Endothelial cell (in vitro differentiated cells): Measurements from ENCODE around the gene KCNJ11. TPM values are rescaled to one million over a fixed set of nuclear protein-coding genes. Genes with fewer than 3 reads are reported as not detected.

Experiments used
- DNase-seq: peaks from one replicate; pipeline ENCODE4 v3.0.0; 2021; ENCODE audit warnings: low spot score
- H3K27ac Mint-ChIP-seq: one replicate; pipeline ENCODE4 v1.8.0; 2021; ENCODE audit warnings: mixed read lengths, inconsistent platforms; ENCODE audit not compliant: unreplicated experiment
- H3K27me3 Mint-ChIP-seq: one replicate; pipeline ENCODE4 v1.8.0; 2021; ENCODE audit warnings: mild to moderate bottlenecking, moderate library complexity, mixed read lengths, inconsistent platforms; ENCODE audit not compliant: unreplicated experiment
- H3K36me3 Mint-ChIP-seq: one replicate; pipeline ENCODE4 v1.8.0; 2021; ENCODE audit warnings: mild to moderate bottlenecking, low read depth, mixed read lengths, inconsistent platforms; ENCODE audit not compliant: unreplicated experiment
- H3K4me1 Mint-ChIP-seq: one replicate; pipeline ENCODE4 v1.8.0; 2021; ENCODE audit warnings: mild to moderate bottlenecking, mixed read lengths, inconsistent platforms; ENCODE audit not compliant: unreplicated experiment
- H3K4me3 Mint-ChIP-seq: one replicate; pipeline ENCODE4 v1.8.0; 2021; ENCODE audit warnings: mild to moderate bottlenecking, mixed read lengths, inconsistent platforms; ENCODE audit not compliant: unreplicated experiment
- H3K9me3 Mint-ChIP-seq: one replicate; pipeline ENCODE4 v1.8.0; 2021; ENCODE audit warnings: mixed read lengths, inconsistent platforms; ENCODE audit not compliant: unreplicated experiment
- CTCF ChIP-seq: fragments of 200-600 bp; sonication (generic); IDR thresholded peaks from one replicate; pipeline ENCODE4 v1.5.0; 2021; ENCODE audit warnings: antibody characterized with exemption; ENCODE audit not compliant: unreplicated experiment
- total RNA-seq: library from RNA; stranded (reverse); fragmentation: NEBNext Ultra II Directional; extraction: Animal tissue kit (Norgen Biotek cat#: 25700); gene quantifications from one replicate; pipeline ENCODE4 v1.2.1, GENCODE V29; 2021; ENCODE audit not compliant: unreplicated experiment

The KCNJ11 gene
- total RNA-seq, 1 donor from 2014 or later, result 0.46 TPM

GRCh38 chr11:17410606-17411379 lies 22.3 kb upstream of the KCNJ11 start:
- no peaks in the 10 kb centered on the region for H3K36me3 Mint-ChIP-seq
- H3K27me3 Mint-ChIP-seq, result peaks cover 4% of the 10 kb centered on the region
- H3K9me3 Mint-ChIP-seq, result no peaks in the 10 kb centered on the region
- TF ChIP-seq CTCF, result no peak
- H3K4me3 Mint-ChIP-seq, result no peak overlapping the region
- H3K27ac Mint-ChIP-seq, result no peak overlapping the region
- DNase-seq, result no peak
- peaks cover 5% of the 10 kb centered on the region for H3K4me1 Mint-ChIP-seq

- Mint-ChIP-seq H3K27ac (no peak overlapping the region), H3K4me1 (peaks cover 5% of the 10 kb centered on the region), H3K27me3 (peaks cover 1% of the 10 kb centered on the region), H3K9me3 (no peaks in the 10 kb centered on the region), H3K4me3 (no peak overlapping the region), H3K36me3 (no peaks in the 10 kb centered on the region)
- DNase-seq, result no peak
- TF ChIP-seq CTCF, result no peak
Observed at GRCh38 chr11:17408641-17409040, 20.2 kb upstream of the KCNJ11 start.

- Mint-ChIP-seq H3K27ac (no peak overlapping the region), H3K27me3 (peaks cover 1% of the 10 kb centered on the region), H3K36me3 (no peaks in the 10 kb centered on the region), H3K9me3 (no peaks in the 10 kb centered on the region), H3K4me1 (peaks cover 5% of the 10 kb centered on the region), H3K4me3 (no peak overlapping the region)
- DNase-seq, result no peak
- no peak for TF ChIP-seq CTCF
Observed at GRCh38 chr11:17408026-17408425, 19.6 kb upstream of the KCNJ11 start.

GRCh38 chr11:17407575-17407974 lies 19.1 kb upstream of the KCNJ11 start:
- Mint-ChIP-seq H3K27me3 (peaks cover 1% of the 10 kb centered on the region), H3K27ac (no peak overlapping the region), H3K36me3 (no peaks in the 10 kb centered on the region), H3K4me3 (no peak overlapping the region), H3K9me3 (no peaks in the 10 kb centered on the region), H3K4me1 (peaks cover 5% of the 10 kb centered on the region)
- no peak for DNase-seq
- no peak for TF ChIP-seq CTCF

- no peaks in the 10 kb centered on the region for H3K27me3 Mint-ChIP-seq
- DNase-seq, result no peak
Observed at GRCh38 chr11:17406818-17407149, 18.3 kb upstream of the KCNJ11 start.

More at GRCh38 chr11:17406818-17407149, 18.3 kb upstream of the KCNJ11 start:
- no peaks in the 10 kb centered on the region for H3K9me3 Mint-ChIP-seq
- no peaks in the 10 kb centered on the region for H3K36me3 Mint-ChIP-seq
- H3K4me1 Mint-ChIP-seq, result peaks cover 5% of the 10 kb centered on the region
- H3K4me3 Mint-ChIP-seq, result no peak overlapping the region
- no peak for TF ChIP-seq CTCF
- H3K27ac Mint-ChIP-seq, result no peak overlapping the region
